ENCODE data around the gene ADAMTSL5. TPM values are rescaled to one million over a fixed set of nuclear protein-coding genes. Genes with fewer than 3 reads are reported as not detected.

The ADAMTSL5 gene
- total and polyA plus RNA-seq, 9 of the 15 experiments (the other 6 are each of a cell fraction or from before 2014, with no cell fraction given) = 1.0 to 11.6 (median 4.1) TPM

GRCh38 chr19:1555487-1556389, 42.9 kb upstream of the ADAMTSL5 start (continued):
- no peak for TF ChIP-seq CUX1 (CRISPR knock-in tag; IDR thresholded peaks at IDR 0.05)
- TF ChIP-seq ZSCAN29 (IDR thresholded peaks at IDR 0.05) = no peak

- H3K4me1 ChIP-seq (replicated peaks in 1 of 2; ENCODE audit: control insufficient read depth in 2 of 2, insufficient read depth in 2 of 2, low read length in 2 of 2) = peaks cover 3 to 31% of the 10 kb centered on the region in 2 experiments; a peak in 3 of 5 replicates
- no peaks in the 10 kb centered on the region for H4K20me1 ChIP-seq (replicated peaks; ENCODE audit: control insufficient read depth, insufficient read depth, low read length)
- CTCF ChIA-PET (ENCODE audit: low intra/inter-chr PET ratio) = no interaction called here
- H3K4me2 ChIP-seq (ENCODE audit: insufficient read depth, low read length) = no peak overlapping the region
- H3K9me3 ChIP-seq (replicated peaks; ENCODE audit: control insufficient read depth, insufficient read depth, low read depth, low read length) = no peaks in the 10 kb centered on the region
- no peak overlapping the region for H3K9ac ChIP-seq (ENCODE audit: insufficient read depth in 1 of 2, low read depth in 2 of 2, low read length in 2 of 2)
- BruUV-seq (replicated peaks) = no TSS peak
- no peaks in the 10 kb centered on the region for H3K9me1 ChIP-seq (ENCODE audit: control insufficient read depth, insufficient read depth, low read length)
- FAIRE-seq (no peak), ATAC-seq (no peak), DNase-seq (ENCODE audit: extremely low read depth in 1 of 4, low spot score in 3 of 4) (no peak)
- H3K4me3 ChIP-seq = no peak overlapping the region
- H3K27me3 ChIP-seq (ENCODE audit: control insufficient read depth in 2 of 2, insufficient read depth in 2 of 2, low read length in 2 of 2) = no peaks in the 10 kb centered on the region; a peak in 1 of 5 replicates
- POLR2A ChIA-PET = no interaction called here
- H3K79me2 ChIP-seq (ENCODE audit: control insufficient read depth, insufficient read depth, low read length) = peaks cover 6% of the 10 kb centered on the region; the same call in 2 of the 3 replicates
- no peak overlapping the region for H2AFZ ChIP-seq (ENCODE audit: low read depth, low read length)
- in situ Hi-C loops (cut with MboI) = no loop called here
- intact Hi-C loops (cut with micrococcal nuclease) = no loop called here
- 89% methylated on average over 19 of the region's 24 CpGs for WGBS (ENCODE audit: insufficient coverage, low coverage, missing lambda C conversion rate)
- H3K27ac ChIP-seq (ENCODE audit: extremely low read depth, low read depth, low read length) = no peak overlapping the region
- H3K36me3 ChIP-seq (ENCODE audit: control insufficient read depth, insufficient read depth, low read length) = peaks cover 10% of the 10 kb centered on the region; the same call in 1 of the 3 replicates
- TF ChIP-seq ZNF316 (IDR thresholded peaks at IDR 0.05) = 0 out of 2 replicates have a peak, but pooled peaks have one; percentile 12
- TF ChIP-seq NFE2L1 (tag; IDR thresholded peaks at IDR 0.05; ENCODE audit: borderline replicate concordance, low read depth) = no peak
- TF ChIP-seq TFE3 (CRISPR knock-in tag; IDR thresholded peaks at IDR 0.05) = no peak
- TF ChIP-seq DDX20 (tag; IDR thresholded peaks at IDR 0.05; ENCODE audit: low read depth) = no peak
- no peak for TF ChIP-seq XRCC4 (IDR thresholded peaks at IDR 0.05; ENCODE audit: extremely low read depth, insufficient read depth, insufficient read length)
- no peak for TF ChIP-seq THRA (IDR thresholded peaks at IDR 0.05)
- TF ChIP-seq BCL6 (CRISPR knock-in tag; IDR thresholded peaks at IDR 0.05) = no peak
Observed at GRCh38 chr19:1554968-1555367, 42.1 kb upstream of the ADAMTSL5 start.
